ENCODE measurements around the gene SEC16A. TPM values are rescaled to one million over a fixed set of nuclear protein-coding genes. Genes with fewer than 3 reads are reported as not detected.

The SEC16A gene
- total and polyA plus RNA-seq, 7 experiments from 2014 or later: 25.4 to 88.5 (median 83.0) TPM

- POLR2A ChIA-PET: interaction anchor here (0.7 kb wide), 1 partner anchor 10 kb away, joined by 3 read pairs; no protein-coding TSS in a partner anchor
- no peaks in the 10 kb centered on the region for H3K4me1 ChIP-seq (ENCODE audit: control insufficient read depth in 2 of 2, insufficient read depth in 2 of 2, low read length in 2 of 2)
- H3K4me1 Mint-ChIP-seq: peaks cover 0 to 4% (median 0%) of the 10 kb centered on the region in 7 donors
- ATAC-seq: no peak
- H3K4me3 ChIP-seq (ENCODE audit: low read length): no peak overlapping the region
- peaks cover 0 to 1% (median 0%) of the 10 kb centered on the region in 11 donors for H3K9me3 Mint-ChIP-seq
- intact Hi-C loops (cut with micrococcal nuclease): no loop called here
- peaks cover 6 to 95% (median 24%) of the 10 kb centered on the region in 3 experiments for H3K36me3 ChIP-seq (ENCODE audit: control insufficient read depth in 2 of 3, insufficient read depth in 3 of 3, low read length in 3 of 3)
- H3K4me3 Mint-ChIP-seq: no peak overlapping the region
- H3K27ac ChIP-seq (ENCODE audit: low read depth, low read length): no peak overlapping the region
- CTCF ChIA-PET: interaction anchor here (0.6 to 0.9 kb wide), 2 partner anchors 19 to 312 kb away, joined by 3 to 4 read pairs; partner anchors contain the start of gene LCN8
- H3K27me3 ChIP-seq (ENCODE audit: control insufficient read depth in 2 of 2, insufficient read depth in 2 of 2, low read length in 2 of 2): no peaks in the 10 kb centered on the region
- H3K27me3 Mint-ChIP-seq: no peaks in the 10 kb centered on the region
- H3K9me3 ChIP-seq (ENCODE audit: control insufficient read depth in 2 of 3, low read length in 3 of 3): no peaks in the 10 kb centered on the region
- no peak for DNase-seq
- no peak overlapping the region for H3K27ac Mint-ChIP-seq
- H3K36me3 Mint-ChIP-seq: peaks cover 7 to 58% (median 17%) of the 10 kb centered on the region in 5 donors
Observed at GRCh38 chr9:136445799-136446198, 37.0 kb downstream of the SEC16A start.

- Histone ChIP-seq H3K36me3 (ENCODE audit: control insufficient read depth in 2 of 3, insufficient read depth in 3 of 3, low read length in 3 of 3) (peaks cover 6 to 82% (median 17%) of the 10 kb centered on the region in 3 experiments), H3K9me3 (ENCODE audit: control insufficient read depth in 2 of 3, low read length in 3 of 3) (no peaks in the 10 kb centered on the region), H3K4me3 (ENCODE audit: low read length) (no peak overlapping the region), H3K27me3 (ENCODE audit: control insufficient read depth in 2 of 2, insufficient read depth in 2 of 2, low read length in 2 of 2) (no peaks in the 10 kb centered on the region), H3K27ac (ENCODE audit: low read depth, low read length) (no peak overlapping the region), H3K4me1 (ENCODE audit: control insufficient read depth in 2 of 2, insufficient read depth in 2 of 2, low read length in 2 of 2) (peaks cover 5 to 6% of the 10 kb centered on the region in 2 donors)
- Mint-ChIP-seq H3K27ac (no peak overlapping the region), H3K4me1 (peaks cover 0 to 4% (median 0%) of the 10 kb centered on the region in 7 donors), H3K27me3 (no peaks in the 10 kb centered on the region), H3K9me3 (peaks cover 0 to 1% (median 0%) of the 10 kb centered on the region in 11 donors), H3K4me3 (no peak overlapping the region), H3K36me3 (peaks cover 7 to 48% (median 16%) of the 10 kb centered on the region in 5 donors)
- intact Hi-C loops (cut with micrococcal nuclease): no loop called here
- ATAC-seq (no peak), DNase-seq (no peak)
- CTCF ChIA-PET: no interaction called here
- POLR2A ChIA-PET: no interaction called here
Observed at GRCh38 chr9:136444102-136444501, 38.7 kb downstream of the SEC16A start.

DNA sequence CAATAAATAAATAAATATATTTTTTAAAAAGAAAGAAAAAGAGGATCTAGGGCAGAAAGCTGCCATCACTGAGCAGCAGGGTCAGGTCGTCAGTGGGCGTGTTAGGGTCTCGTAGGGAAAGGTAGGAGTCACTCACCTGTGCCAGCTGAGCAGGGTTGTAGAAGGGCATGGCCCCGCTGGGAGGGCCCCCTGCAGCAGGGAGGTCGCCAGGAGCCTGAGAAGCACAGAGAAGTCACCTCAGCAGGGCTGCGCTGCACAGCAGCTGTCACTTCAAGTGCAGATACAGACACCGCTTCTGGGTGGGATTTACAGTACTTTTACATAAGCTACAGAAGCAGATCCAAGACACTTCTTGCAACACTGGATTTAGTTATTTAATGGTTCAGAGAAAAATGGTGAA lies 39.2 kb downstream of the SEC16A start:
- Mint-ChIP-seq H3K4me3 (no peak overlapping the region), H3K36me3 (peaks cover 7 to 47% (median 16%) of the 10 kb centered on the region in 5 donors), H3K4me1 (peaks cover 0 to 4% (median 0%) of the 10 kb centered on the region in 7 donors), H3K9me3 (peaks cover 0 to 1% (median 0%) of the 10 kb centered on the region in 11 donors), H3K27ac (no peak overlapping the region), H3K27me3 (no peaks in the 10 kb centered on the region)
- H3K4me1 ChIP-seq (ENCODE audit: control insufficient read depth in 2 of 2, insufficient read depth in 2 of 2, low read length in 2 of 2): peaks cover 5 to 6% of the 10 kb centered on the region in 2 donors
- POLR2A ChIA-PET: no interaction called here
- H3K4me3 ChIP-seq (ENCODE audit: low read length): no peak overlapping the region
- no peaks in the 10 kb centered on the region for H3K27me3 ChIP-seq (ENCODE audit: control insufficient read depth in 2 of 2, insufficient read depth in 2 of 2, low read length in 2 of 2)
- ATAC-seq (no peak), DNase-seq (no peak)
- intact Hi-C loops (cut with micrococcal nuclease): no loop called here
- no peak overlapping the region for H3K27ac ChIP-seq (ENCODE audit: low read depth, low read length)
- no peaks in the 10 kb centered on the region for H3K9me3 ChIP-seq (ENCODE audit: control insufficient read depth in 2 of 3, low read length in 3 of 3)
- peaks cover 6 to 78% (median 17%) of the 10 kb centered on the region in 3 experiments for H3K36me3 ChIP-seq (ENCODE audit: control insufficient read depth in 2 of 3, insufficient read depth in 3 of 3, low read length in 3 of 3)
- CTCF ChIA-PET: no interaction called here

- intact Hi-C loops (cut with micrococcal nuclease): no loop called here
- H3K36me3 ChIP-seq (ENCODE audit: control insufficient read depth in 2 of 3, insufficient read depth in 3 of 3, low read length in 3 of 3): peaks cover 6 to 74% (median 17%) of the 10 kb centered on the region in 3 experiments
- ChIA-PET POLR2A (no interaction called here), CTCF (no interaction called here)
- H3K27me3 ChIP-seq (ENCODE audit: control insufficient read depth in 2 of 2, insufficient read depth in 2 of 2, low read length in 2 of 2): no peaks in the 10 kb centered on the region
- H3K9me3 ChIP-seq (ENCODE audit: control insufficient read depth in 2 of 3, low read length in 3 of 3): no peaks in the 10 kb centered on the region
- Mint-ChIP-seq H3K27ac (peak overlapping the region in 1 of 9 donors; percentile 26), H3K27me3 (no peaks in the 10 kb centered on the region), H3K4me1 (peaks cover 0 to 7% (median 4%) of the 10 kb centered on the region in 7 donors), H3K9me3 (peaks cover 0 to under 1% (median 0%) of the 10 kb centered on the region in 11 donors), H3K4me3 (peak overlapping the region in 1 of 10 donors; percentile 48), H3K36me3 (peaks cover 7 to 41% (median 13%) of the 10 kb centered on the region in 5 donors)
- DNase-seq: no peak
- no peak overlapping the region for H3K4me3 ChIP-seq (ENCODE audit: low read length)
- H3K27ac ChIP-seq (ENCODE audit: low read depth, low read length): no peak overlapping the region
- no peak for ATAC-seq
- peaks cover 7 to 9% of the 10 kb centered on the region in 2 donors for H3K4me1 ChIP-seq (ENCODE audit: control insufficient read depth in 2 of 2, insufficient read depth in 2 of 2, low read length in 2 of 2)
Observed at GRCh38 chr9:136443087-136443486, 39.8 kb downstream of the SEC16A start.

DNA sequence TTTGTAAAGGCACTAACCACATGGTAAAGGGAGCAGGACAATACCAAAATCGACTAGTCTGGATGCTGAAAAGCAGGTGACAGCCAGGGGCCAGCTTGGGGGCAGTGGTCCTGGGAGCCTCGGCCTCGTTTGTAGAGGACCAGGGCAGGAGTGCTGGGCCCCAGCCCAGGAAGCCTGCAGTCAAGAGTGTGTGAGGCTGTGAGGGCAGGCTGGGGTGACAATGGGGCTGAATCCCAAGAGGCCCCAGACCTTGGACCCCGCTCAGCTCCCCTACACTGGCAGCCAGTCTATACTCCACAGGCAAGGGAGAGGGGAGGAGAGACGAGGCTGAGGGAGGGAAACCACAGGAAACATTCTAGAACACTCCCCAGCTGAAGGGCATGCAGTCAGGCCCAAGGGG lies 40.6 kb downstream of the SEC16A start:
- intact Hi-C loops (cut with micrococcal nuclease): no loop called here
- Mint-ChIP-seq H3K9me3 (no peaks in the 10 kb centered on the region), H3K27ac (peak overlapping the region in 2 of 9 donors; percentile 5 to 67), H3K27me3 (no peaks in the 10 kb centered on the region), H3K4me1 (peaks cover 6 to 14% (median 12%) of the 10 kb centered on the region in 7 donors), H3K4me3 (no peak overlapping the region), H3K36me3 (peaks cover 6 to 33% (median 9%) of the 10 kb centered on the region in 5 donors)
- ATAC-seq (no peak), DNase-seq (no peak)
- Histone ChIP-seq H3K36me3 (ENCODE audit: control insufficient read depth in 2 of 3, insufficient read depth in 3 of 3, low read length in 3 of 3) (peaks cover 0 to 65% (median 13%) of the 10 kb centered on the region in 3 experiments), H3K27ac (ENCODE audit: low read depth, low read length) (no peak overlapping the region), H3K27me3 (ENCODE audit: control insufficient read depth in 2 of 2, insufficient read depth in 2 of 2, low read length in 2 of 2) (no peaks in the 10 kb centered on the region), H3K9me3 (ENCODE audit: control insufficient read depth in 2 of 3, low read length in 3 of 3) (no peaks in the 10 kb centered on the region), H3K4me3 (ENCODE audit: low read length) (no peak overlapping the region), H3K4me1 (ENCODE audit: control insufficient read depth in 2 of 2, insufficient read depth in 2 of 2, low read length in 2 of 2) (peaks cover 16 to 17% of the 10 kb centered on the region in 2 donors)
- ChIA-PET POLR2A (interaction anchor here (1.2 kb wide), 1 partner anchor 30 kb away, joined by 3 read pairs; no protein-coding TSS in a partner anchor), CTCF (no interaction called here)

DNA sequence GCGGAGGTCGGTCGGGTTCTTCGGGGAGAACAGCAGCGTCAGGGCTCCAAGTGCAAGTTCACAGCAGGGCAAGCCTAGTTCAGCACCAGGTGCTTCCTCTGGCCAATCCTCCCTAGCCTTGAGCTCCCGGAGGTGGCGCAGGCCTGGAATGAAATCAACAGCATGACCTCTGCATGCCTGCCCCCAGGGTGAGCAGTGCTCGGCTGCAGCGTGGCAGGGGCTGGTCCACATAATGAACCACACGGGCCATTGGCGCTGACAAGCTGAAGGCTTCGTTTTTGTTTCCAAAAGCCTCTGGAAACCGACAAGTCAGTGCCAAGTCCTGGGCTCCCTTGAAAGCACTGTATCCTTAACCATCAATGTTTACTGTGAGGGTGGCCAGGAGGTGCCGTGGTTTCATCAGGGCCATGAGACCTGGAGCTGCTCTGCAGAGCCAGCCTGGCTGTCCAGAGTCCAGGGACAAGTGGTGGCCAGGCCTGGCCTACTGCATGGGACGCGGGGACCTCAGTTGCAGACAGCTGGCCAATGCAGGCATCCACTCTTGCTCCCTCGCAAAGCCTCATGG lies 41.1 kb downstream of the SEC16A start:
- Histone ChIP-seq H3K27me3 (ENCODE audit: control insufficient read depth in 2 of 2, insufficient read depth in 2 of 2, low read length in 2 of 2) (no peaks in the 10 kb centered on the region), H3K36me3 (ENCODE audit: control insufficient read depth in 2 of 3, insufficient read depth in 3 of 3, low read length in 3 of 3) (peaks cover 0 to 60% (median 8%) of the 10 kb centered on the region in 3 experiments), H3K4me1 (ENCODE audit: control insufficient read depth in 2 of 2, insufficient read depth in 2 of 2, low read length in 2 of 2) (peaks cover 21% of the 10 kb centered on the region in 2 donors), H3K9me3 (ENCODE audit: control insufficient read depth in 2 of 3, low read length in 3 of 3) (no peaks in the 10 kb centered on the region), H3K4me3 (ENCODE audit: low read length) (no peak overlapping the region), H3K27ac (ENCODE audit: low read depth, low read length) (no peak overlapping the region)
- Mint-ChIP-seq H3K4me3 (peak overlapping the region in 3 of 10 donors; percentile 25 to 64 (median 32)), H3K27ac (peak overlapping the region in 1 of 9 donors; percentile 77), H3K36me3 (peaks cover 3 to 28% (median 7%) of the 10 kb centered on the region in 5 donors), H3K9me3 (no peaks in the 10 kb centered on the region), H3K27me3 (no peaks in the 10 kb centered on the region), H3K4me1 (peaks cover 11 to 19% (median 17%) of the 10 kb centered on the region in 7 donors)
- intact Hi-C loops (cut with micrococcal nuclease): no loop called here
- DNase-seq: no peak
- ATAC-seq: no peak
- ChIA-PET POLR2A (interaction anchor here (1.2 kb wide), 1 partner anchor 29 kb away, joined by 3 read pairs; no protein-coding TSS in a partner anchor), CTCF (no interaction called here)

Data from naive thymus-derived CD4-positive, alpha-beta T cell (primary cell).